Activated CD4-positive, alpha-beta T cell treated with anti-CD3 and anti-CD28 coated beads, Interleukin-2, amount 50 U/mL, for 1 hour (primary cell): ENCODE measurements around the gene CLCN1.
A peak's percentile ranks its signal among the peaks of the same experiment; 100 is the strongest.

ENCODE experiments used
- DNase-seq: peaks from one replicate; pipeline ENCODE4 v3.0.0-alpha.2; 2020

CLCN1 gene

GRCh38 chr7:143341842-143342241 is 25.9 kb downstream of the CLCN1 start:
- DNase-seq, result no peak

DNA sequence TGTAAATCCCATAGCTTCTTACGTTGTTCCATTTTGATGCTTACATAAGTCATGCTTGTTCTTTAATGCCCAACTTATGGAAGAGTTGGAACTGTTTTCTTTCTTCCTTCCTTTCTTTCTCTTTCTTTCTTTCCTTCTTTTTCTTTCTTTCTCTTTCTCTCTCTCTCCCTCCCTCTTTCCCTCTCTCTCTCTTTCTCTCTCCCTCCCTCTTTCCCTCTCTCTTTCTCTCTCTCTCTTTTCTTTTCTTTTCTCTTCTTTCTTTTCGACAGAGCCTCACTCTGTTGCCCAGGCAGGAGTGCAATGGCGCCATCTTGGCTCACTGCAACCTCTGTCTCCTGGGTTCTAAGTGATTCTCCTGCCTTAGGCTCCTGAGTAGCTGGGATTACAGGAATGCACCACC is 27.7 kb downstream of the CLCN1 start:
- DNase-seq, result no peak

GRCh38 chr7:143345428-143345900 is 29.6 kb downstream of the CLCN1 start:
- DNase-seq, result peak; percentile 62

DNA sequence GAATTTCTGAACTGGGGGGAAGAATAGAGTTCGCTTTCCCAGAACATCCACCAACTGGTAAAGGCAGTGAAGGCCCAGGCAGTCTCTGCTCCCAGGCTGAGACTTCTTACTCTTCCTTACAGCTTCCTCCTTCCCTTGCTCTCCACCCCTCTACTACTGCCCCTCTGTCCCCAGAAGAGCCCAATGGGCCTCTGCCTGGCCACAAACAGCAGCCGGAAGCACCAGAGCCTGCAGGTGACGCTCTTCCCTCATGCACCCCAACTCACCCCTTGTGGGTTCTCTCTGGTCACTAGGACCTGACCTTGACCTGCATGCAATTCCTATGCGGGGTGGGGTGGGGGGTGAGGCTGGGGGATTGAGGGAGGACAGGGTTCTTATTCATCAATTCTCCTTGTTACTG is 30.1 kb downstream of the CLCN1 start:
- DNase-seq, result no peak

GRCh38 chr7:143347950-143348349 is 32.0 kb downstream of the CLCN1 start:
- DNase-seq, result no peak

DNA sequence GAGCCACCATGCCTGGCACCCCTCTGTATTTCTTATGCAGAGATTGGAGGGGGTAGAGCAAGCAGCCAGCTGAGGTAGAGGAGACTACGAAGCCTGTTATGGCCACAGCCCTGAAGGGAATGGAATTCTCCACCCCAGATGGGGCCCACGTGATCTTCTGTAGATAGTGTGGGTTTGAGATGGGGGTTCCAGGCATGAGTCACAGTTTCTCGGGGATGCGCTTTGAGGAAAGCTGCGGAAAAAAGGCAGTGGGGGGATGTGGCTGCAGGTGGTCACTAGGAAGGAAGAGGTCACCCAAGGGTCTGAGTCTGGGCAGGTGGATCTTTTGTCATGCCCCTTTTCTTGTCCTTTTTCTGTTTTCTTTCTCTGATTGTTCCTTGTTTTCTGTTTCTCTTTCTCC is 35.1 kb downstream of the CLCN1 start:
- no peak for DNase-seq

DNA sequence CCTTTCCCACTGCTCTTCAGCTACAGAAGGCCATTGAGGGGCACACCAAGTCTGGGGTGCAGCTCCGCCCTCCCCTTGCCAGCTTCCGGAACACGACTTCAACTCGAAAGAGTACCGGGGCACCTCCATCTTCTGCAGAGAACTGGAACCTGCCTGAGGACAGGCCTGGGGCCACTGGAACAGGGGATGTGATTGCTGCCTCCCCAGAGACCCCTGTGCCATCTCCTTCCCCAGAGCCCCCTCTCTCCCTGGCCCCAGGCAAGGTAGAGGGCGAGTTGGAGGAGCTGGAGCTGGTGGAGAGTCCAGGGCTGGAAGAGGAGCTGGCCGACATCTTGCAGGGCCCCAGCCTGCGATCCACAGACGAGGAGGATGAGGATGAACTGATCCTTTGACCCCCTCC is 35.7 kb downstream of the CLCN1 start:
- no peak for DNase-seq

- no peak for DNase-seq
Observed at GRCh38 chr7:143352531-143353002, 36.7 kb downstream of the CLCN1 start.

DNA sequence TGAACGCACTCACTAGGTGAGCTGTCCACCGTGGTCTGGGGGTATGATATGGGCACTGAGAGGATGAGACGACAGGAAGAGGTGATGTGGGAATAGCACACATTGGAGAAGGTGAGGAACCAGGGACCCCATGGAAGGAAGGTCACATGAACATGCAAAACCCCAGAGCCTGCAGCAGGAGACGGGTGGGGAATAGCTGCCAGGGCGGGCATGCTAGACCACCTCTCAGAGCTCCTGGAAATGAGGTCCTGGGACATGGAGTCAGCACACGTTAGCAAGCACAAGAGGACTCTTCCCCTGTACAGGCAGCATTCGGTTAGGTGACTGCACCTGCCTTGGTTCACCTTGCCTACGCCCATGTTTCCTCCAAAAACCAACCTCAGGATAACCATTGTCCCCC is 38.5 kb downstream of the CLCN1 start:
- DNase-seq, result no peak

DNA sequence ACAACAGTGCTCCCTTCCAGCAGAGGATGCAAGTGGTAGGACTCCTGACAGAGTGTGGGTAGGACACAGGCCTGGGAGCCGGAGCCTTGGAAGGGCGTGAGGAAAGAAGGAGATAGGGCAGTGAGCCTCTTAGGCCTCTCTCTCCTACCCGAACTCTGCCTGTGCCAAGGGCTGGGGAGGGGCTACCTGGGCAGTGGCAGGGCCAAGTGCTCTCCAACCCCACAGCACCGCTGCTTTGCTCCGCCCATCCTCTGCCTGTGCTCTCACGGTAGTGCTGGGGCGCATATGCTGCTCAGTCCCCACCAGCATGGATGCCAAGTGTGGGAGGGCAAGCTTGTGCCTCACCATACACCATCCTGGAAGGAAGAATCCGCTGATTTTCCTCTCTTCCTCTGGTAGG is 39.1 kb downstream of the CLCN1 start:
- no peak for DNase-seq

DNA sequence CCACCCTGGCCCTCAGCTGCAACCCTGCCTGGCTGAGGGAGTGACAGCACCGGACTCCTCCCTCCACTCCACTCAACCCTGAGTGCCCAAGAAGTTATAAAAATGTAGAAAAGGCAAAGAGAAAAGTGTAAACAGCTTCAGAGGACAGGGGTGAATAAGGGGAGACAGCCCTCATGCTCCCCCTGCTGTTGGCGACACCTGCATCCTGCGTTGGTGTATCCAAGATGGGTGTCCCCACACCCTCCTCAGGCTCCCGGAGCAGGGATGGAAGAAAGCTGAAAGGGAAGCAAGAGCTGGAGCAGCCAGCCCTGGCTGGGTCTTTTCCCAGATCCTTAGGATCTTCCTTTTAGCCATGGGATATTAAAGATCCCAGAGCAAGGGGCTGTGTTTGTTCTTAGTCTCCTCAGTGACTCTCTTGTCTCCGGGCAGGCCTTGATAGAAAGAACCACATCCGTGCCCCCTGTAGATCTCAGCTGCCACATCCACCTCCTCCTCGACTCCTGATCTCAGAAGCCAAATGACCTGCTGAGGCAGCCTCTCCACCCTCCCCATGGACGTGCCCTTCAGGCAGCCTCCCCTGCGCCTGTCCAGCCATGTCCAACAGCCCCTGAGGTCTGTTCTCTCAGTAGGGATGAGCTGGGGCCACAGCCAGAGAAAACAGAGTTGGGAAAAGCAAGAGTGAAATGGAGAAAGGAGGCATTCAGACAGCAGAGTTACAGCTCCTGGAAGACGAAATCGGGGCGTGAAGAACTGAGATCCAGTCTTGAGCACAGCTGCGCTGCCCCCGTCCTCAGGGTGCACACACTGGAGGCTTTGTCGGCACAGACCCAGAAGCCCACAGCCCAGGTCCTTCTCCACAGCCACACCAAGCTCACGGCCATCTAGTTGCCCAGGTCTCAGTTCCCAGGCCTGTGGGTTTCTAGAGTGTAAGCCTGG is 39.8 kb downstream of the CLCN1 start:
- no peak for DNase-seq

- DNase-seq, result no peak
Observed at GRCh38 chr7:143356414-143357050, 40.6 kb downstream of the CLCN1 start.

GRCh38 chr7:143358626-143359025 is 42.7 kb downstream of the CLCN1 start:
- DNase-seq, result no peak

GRCh38 chr7:143359771-143360353 is 44.0 kb downstream of the CLCN1 start:
- no peak for DNase-seq

DNA sequence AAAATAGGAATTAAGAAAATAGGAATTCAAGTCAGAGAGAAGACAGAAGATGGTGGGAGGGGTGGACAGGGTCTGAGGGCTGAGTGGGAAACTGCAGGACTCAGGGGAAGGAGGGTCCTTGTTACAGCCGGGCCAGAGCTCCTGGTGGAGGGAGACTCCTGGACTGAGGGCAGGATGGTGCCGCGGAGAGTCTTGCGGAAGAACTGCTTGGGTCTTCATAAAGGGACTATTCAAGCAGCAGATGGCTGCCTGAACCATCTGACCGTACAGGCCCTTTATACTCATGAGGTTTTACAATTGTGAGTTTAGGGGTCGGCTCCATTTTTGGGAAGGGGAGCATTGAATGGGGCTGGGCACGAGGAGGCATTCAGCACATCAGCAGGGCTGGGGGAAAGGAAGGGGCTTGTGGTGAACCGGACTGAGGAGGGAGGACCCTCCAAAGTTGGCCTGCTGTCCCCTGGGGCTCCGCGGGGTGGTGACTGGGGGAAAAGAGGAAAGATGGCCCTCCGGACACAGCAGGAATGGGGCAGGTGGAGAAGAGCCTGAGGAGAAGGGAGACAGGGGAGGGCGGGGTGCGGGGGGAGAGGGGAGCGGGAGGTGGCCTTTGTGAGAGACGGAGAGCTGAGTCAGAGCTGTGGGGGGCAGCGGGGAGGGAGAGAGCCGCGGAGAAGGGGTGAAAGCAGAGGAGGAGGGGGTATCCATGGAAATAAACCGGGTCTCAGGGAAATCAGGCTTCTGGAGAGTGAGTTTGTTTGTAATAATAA is 45.1 kb downstream of the CLCN1 start:
- no peak for DNase-seq

- no peak for DNase-seq
Observed at GRCh38 chr7:143361552-143362130, 45.7 kb downstream of the CLCN1 start.

GRCh38 chr7:143362131-143363015 is 46.5 kb downstream of the CLCN1 start, which contains the start of gene FAM131B:
TSS of gene FAM131B (minus strand) at chr7:143362713. CDS start at chr7:143362603, 110 bp downstream.
- no peak for DNase-seq

GRCh38 chr7:143363016-143363937 is 47.4 kb downstream of the CLCN1 start:
- DNase-seq, result no peak

DNA sequence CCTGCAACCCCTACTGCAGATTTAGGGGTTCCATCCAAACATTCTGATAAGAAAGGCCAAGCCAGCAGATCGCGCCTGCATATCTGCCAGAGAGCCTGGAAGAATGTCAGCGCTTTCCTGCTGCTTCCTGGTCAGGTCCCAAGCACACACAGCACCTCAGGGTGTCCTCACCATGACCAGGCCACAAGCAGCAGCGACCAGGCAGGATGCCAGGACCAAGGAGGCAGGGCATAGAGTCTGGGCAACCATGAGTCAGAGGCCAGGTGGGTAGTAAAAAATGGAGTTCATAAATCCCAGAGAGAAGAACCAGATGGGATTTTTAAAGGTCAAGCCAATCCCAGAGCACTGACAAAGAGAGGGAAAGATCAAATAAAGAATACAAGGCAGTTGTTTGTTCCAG is 52.1 kb downstream of the CLCN1 start:
- DNase-seq, result no peak

- DNase-seq, result no peak
Observed at GRCh38 chr7:143368387-143368786, 52.5 kb downstream of the CLCN1 start.
